ENCODE results near the gene VGLL2. TPM values are rescaled to one million over a fixed set of nuclear protein-coding genes. Genes with fewer than 3 reads are reported as not detected.

VGLL2 gene
- total and polyA plus RNA-seq, 2 of the 13 experiments (the other 11 are each of a cell fraction or from before 2014, with no cell fraction given) = not detected

DNA sequence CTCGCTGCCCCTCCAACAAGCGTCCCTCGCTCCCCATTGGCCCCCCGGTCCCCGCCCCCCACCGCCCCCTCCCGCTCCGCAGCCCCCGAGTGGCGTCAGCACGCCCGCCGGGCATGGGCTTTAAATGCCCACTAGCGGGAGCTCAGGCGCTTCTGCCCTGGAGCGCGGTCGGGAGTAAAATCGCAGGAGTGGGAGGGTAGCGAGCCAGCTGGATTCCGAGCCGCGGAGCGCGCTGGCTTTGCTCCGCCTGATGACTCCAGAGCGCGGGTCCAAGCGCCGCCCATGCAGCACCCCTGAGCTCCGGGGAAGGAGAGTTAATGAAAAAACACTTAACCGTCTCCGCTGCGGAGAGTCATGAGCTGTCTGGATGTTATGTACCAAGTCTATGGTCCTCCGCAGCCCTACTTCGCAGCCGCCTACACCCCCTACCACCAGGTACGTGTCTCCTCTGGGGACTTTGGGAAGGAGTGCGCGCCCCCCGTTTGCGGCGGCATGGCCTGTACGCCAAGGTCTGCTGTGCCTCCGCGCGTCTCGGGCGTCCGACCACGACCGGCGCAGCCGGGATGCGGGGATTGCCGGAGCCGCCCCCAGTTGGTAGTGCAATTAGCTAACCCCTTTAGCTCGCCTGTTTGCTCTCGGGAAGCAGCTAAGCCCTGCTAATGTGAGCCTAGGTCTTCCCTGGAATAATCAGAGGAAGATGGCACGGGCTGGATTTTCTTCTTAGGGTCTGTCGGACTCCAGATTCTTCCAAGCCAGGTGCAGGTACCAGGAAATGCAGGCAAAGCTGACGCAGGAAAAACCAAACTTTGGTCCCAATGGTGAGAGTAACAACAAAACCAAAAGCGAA lies at the start of gene VGLL2 (continued):
- TF ChIP-seq RBM22 (optimal IDR thresholded peaks at IDR 0.05; ENCODE audit: low read length) (no peak), ZNF776 (CRISPR knock-in tag; IDR thresholded peaks at IDR 0.05) (no peak), SRF (IDR thresholded peaks at IDR 0.05; ENCODE audit: low read depth, low read length) (no peak), IKZF1 (IDR thresholded peaks at IDR 0.05) (no peak), ZNF839 (CRISPR knock-in tag; IDR thresholded peaks at IDR 0.05; ENCODE audit: borderline replicate concordance) (no peak), XBP1 (CRISPR knock-in tag; IDR thresholded peaks at IDR 0.05) (no peak)
- TF ChIP-seq, protein P1, sequence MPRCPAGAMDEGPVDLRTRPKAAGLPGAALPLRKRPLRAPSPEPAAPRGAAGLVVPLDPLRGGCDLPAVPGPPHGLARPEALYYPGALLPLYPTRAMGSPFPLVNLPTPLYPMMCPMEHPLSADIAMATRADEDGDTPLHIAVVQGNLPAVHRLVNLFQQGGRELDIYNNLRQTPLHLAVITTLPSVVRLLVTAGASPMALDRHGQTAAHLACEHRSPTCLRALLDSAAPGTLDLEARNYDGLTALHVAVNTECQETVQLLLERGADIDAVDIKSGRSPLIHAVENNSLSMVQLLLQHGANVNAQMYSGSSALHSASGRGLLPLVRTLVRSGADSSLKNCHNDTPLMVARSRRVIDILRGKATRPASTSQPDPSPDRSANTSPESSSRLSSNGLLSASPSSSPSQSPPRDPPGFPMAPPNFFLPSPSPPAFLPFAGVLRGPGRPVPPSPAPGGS (CRISPR knock-in tag; IDR thresholded peaks at IDR 0.05) = 0 out of 2 replicates have a peak, but pooled peaks have one; percentile 43
- TF ChIP-seq, protein P2, sequence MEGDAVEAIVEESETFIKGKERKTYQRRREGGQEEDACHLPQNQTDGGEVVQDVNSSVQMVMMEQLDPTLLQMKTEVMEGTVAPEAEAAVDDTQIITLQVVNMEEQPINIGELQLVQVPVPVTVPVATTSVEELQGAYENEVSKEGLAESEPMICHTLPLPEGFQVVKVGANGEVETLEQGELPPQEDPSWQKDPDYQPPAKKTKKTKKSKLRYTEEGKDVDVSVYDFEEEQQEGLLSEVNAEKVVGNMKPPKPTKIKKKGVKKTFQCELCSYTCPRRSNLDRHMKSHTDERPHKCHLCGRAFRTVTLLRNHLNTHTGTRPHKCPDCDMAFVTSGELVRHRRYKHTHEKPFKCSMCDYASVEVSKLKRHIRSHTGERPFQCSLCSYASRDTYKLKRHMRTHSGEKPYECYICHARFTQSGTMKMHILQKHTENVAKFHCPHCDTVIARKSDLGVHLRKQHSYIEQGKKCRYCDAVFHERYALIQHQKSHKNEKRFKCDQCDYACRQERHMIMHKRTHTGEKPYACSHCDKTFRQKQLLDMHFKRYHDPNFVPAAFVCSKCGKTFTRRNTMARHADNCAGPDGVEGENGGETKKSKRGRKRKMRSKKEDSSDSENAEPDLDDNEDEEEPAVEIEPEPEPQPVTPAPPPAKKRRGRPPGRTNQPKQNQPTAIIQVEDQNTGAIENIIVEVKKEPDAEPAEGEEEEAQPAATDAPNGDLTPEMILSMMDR (CRISPR knock-in tag; IDR thresholded peaks at IDR 0.05) = peak; percentile 38

DNA sequence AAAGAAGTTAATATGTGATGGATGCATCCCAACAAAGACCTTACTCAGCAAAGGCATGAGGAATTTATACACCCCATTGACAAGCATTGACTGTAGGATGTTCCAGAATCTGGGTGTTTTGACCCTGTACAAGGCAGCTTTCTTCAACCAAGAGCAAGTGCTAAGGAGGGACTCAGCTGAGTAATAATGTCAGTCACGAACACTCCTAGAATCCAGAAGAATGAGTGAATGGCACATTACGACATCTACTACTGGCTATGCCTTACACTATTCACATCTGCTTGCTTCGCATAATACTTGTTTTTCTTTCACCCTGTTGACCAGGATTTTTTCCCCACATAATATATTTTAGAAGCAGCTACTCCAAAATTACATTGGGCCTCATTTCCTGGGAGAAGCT lies 42.5 kb upstream of the VGLL2 start:
- ChIA-PET POLR2A (no interaction called here), CTCF (ENCODE audit: low intra/inter-chr PET ratio, low total read pairs) (no interaction called here)
- ATAC-seq (no peak), FAIRE-seq (no peak), DNase-seq (ENCODE audit: low spot score) (no peak)
- Histone ChIP-seq H3K36me3 (replicated peaks in 1 of 2; ENCODE audit: control insufficient read depth in 1 of 2, insufficient read depth in 2 of 2, low read length in 2 of 2) (no peaks in the 10 kb centered on the region), H2AFZ (ENCODE audit: low read length) (no peak overlapping the region), H3K4me1 (ENCODE audit: insufficient read depth, low read length) (peaks cover 12% of the 10 kb centered on the region), H3K4me2 (ENCODE audit: low read depth, low read length) (no peak overlapping the region), H3K27ac (ENCODE audit: extremely low read length, insufficient read depth, low read length) (no peak overlapping the region), H3K9ac (ENCODE audit: insufficient read depth, low read depth, low read length) (no peak overlapping the region), H4K20me1 (ENCODE audit: insufficient read depth, low read length) (no peaks in the 10 kb centered on the region), H3K4me3 (replicated peaks in 1 of 3; ENCODE audit: insufficient read depth in 1 of 3, low read depth in 2 of 3, low read length in 3 of 3) (no peak overlapping the region), H3K79me2 (ENCODE audit: insufficient read depth, low read length) (no peaks in the 10 kb centered on the region), H3K9me3 (ENCODE audit: low read length) (no peaks in the 10 kb centered on the region), H3K27me3 (ENCODE audit: control insufficient read depth in 1 of 2, insufficient read depth in 2 of 2, low read length in 2 of 2) (no peaks in the 10 kb centered on the region)
- BruUV-seq (replicated peaks) = no TSS peak
- in situ Hi-C loops (cut with HindIII; ENCODE audit: extremely low pct_ligation_motif_present, low pct_unique_long_range_greater_than_20kb) (no loop called here), intact Hi-C loops (cut with micrococcal nuclease; ENCODE audit: unreplicated experiment) (no loop called here)
- 36% methylated on average over 3 of the region's 3 CpGs for WGBS (ENCODE audit: low lambda C conversion rate)
- TF ChIP-seq, protein P3, sequence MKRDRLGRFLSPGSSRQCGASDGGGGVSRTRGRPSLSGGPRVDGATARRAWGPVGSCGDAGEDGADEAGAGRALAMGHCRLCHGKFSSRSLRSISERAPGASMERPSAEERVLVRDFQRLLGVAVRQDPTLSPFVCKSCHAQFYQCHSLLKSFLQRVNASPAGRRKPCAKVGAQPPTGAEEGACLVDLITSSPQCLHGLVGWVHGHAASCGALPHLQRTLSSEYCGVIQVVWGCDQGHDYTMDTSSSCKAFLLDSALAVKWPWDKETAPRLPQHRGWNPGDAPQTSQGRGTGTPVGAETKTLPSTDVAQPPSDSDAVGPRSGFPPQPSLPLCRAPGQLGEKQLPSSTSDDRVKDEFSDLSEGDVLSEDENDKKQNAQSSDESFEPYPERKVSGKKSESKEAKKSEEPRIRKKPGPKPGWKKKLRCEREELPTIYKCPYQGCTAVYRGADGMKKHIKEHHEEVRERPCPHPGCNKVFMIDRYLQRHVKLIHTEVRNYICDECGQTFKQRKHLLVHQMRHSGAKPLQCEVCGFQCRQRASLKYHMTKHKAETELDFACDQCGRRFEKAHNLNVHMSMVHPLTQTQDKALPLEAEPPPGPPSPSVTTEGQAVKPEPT (CRISPR knock-in tag; IDR thresholded peaks at IDR 0.05; ENCODE audit: low read depth) = no peak
- TF ChIP-seq, protein P4, sequence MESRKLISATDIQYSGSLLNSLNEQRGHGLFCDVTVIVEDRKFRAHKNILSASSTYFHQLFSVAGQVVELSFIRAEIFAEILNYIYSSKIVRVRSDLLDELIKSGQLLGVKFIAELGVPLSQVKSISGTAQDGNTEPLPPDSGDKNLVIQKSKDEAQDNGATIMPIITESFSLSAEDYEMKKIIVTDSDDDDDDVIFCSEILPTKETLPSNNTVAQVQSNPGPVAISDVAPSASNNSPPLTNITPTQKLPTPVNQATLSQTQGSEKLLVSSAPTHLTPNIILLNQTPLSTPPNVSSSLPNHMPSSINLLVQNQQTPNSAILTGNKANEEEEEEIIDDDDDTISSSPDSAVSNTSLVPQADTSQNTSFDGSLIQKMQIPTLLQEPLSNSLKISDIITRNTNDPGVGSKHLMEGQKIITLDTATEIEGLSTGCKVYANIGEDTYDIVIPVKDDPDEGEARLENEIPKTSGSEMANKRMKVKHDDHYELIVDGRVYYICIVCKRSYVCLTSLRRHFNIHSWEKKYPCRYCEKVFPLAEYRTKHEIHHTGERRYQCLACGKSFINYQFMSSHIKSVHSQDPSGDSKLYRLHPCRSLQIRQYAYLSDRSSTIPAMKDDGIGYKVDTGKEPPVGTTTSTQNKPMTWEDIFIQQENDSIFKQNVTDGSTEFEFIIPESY (CRISPR knock-in tag; IDR thresholded peaks at IDR 0.05) = no peak
- TF ChIP-seq CCAR2 (optimal IDR thresholded peaks at IDR 0.05; ENCODE audit: low read depth, low read length) (no peak), MAFK (conservative IDR thresholded peaks at IDR 0.05 in 1 of 2, IDR thresholded peaks at IDR 0.05 in 1 of 2; ENCODE audit: low read length in 2 of 2) (peak; percentile 43 to 57; a peak in 1 of 4 replicates), DPF2 (CRISPR knock-in tag; IDR thresholded peaks at IDR 0.05; ENCODE audit: borderline replicate concordance, low read depth) (no peak), YY1 (IDR thresholded peaks at IDR 0.05; ENCODE audit: insufficient read depth, insufficient replicate concordance, low read depth, low read length) (no peak), MAFF (IDR thresholded peaks at IDR 0.05; ENCODE audit: low read depth, low read length) (peak; percentile 31; the same call in 1 of the 2 replicates)
